NCI-H2196 treated with DMSO at 0.1 percent for 48 hours (cell line): ENCODE measurements around the gene PRSS50.

Experiments used
- DNase-seq: peaks from one replicate; lab custom pipeline; 2025; ENCODE audit not compliant: unreplicated experiment; lab: John Stamatoyannopoulos, UW

PRSS50 gene

DNA sequence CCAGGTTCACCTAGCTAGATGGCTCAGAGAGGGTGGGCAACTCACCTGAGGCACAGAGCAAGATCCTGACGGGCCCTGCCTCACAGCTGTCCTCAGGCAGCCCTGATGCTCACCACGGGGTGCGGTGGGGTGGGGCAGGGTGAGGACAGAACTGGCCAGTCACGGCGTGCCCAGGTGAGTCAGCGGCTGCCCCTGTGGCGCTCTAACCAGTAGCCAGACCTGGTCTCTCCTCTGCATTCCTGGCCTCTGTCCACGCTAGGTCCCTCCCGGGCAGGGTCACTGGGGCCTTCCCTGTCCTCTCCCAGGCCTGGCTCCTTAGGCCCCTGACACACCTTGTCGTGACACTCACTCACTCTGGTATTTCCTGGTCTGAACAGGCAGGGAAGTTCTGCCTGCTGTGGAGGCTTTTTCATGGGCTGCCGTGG, 25.1 kb downstream of the PRSS50 start:
- DNase-seq: no peak

DNA sequence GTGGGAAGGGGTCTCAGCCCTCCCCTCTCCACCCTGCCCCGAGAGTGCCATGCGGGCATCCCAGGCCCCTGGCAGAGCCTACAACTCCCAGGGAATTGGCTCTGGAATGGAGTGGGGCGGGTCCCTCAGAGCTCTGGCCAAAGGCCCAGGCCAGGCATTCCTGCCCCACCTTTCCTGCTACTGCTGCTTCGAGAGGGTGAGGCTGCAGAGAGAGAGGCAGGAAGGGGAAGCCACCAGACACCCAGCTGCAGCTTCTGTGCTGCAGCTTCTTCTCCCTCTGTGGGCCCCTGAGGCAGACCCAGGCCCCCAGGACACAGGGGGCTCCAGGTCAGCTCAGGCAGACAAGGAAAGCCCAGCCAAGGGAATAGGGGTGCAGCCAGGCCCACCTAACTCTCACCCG, 26.9 kb downstream of the PRSS50 start:
- no peak for DNase-seq

DNA sequence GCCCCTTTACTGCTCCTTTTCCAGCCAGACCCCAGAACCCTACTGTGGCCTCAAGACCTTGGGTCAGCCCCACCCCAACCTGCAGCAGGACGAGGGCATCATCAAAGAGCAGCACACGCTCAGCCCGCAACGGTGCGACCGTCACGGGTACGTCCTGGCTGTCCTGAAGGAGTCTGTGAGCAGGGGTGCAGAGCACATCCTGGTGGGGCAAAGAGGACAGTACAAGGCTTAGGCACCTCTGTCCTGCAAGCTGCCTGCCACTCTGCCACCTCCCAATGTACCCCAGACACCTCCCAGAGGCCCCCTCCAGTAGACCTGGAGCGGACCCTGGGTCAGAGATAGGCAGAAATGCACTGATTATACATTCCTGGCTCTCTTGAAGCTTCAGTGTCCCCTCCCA, 32.2 kb downstream of the PRSS50 start:
- no peak for DNase-seq

DNA sequence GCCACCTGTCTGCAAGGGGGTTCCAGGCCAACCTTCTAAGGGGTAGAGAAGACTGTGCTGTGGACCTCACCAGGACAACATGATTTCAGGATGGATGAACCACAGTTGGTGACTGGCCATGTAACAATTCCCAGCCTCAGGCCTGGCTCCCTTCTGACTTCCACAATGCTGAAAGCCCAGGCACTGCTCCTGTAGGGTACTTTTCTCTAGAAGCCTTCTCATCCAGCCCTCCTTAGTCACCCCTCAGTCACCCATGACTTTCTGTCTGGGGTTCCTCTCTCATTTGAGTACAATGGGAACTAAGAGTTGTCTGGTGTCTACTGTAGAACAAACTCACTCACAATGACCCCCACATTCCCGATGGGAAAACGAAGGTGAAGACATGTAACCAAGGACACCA, 32.8 kb downstream of the PRSS50 start:
- no peak for DNase-seq

DNA sequence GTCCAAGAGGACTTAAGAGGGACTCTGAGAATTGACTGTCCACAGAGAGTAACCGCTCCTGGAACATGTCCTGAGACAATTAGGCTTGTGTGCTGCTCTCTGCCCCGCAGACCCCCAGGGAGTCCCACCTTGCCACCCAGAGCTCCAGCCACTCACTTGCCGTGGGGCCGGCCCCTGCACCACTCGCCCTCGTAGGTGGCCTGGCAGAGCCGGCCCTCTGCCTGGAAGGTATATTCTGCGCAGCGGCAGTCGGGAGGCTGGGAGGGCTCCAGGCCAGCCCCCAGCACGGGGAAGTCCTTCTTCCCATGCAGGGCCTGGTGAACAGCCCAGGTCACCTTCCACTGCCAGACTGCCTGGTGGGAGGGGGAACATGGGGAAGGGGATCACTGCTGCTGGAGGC, 34.7 kb downstream of the PRSS50 start:
- DNase-seq: no peak

DNA sequence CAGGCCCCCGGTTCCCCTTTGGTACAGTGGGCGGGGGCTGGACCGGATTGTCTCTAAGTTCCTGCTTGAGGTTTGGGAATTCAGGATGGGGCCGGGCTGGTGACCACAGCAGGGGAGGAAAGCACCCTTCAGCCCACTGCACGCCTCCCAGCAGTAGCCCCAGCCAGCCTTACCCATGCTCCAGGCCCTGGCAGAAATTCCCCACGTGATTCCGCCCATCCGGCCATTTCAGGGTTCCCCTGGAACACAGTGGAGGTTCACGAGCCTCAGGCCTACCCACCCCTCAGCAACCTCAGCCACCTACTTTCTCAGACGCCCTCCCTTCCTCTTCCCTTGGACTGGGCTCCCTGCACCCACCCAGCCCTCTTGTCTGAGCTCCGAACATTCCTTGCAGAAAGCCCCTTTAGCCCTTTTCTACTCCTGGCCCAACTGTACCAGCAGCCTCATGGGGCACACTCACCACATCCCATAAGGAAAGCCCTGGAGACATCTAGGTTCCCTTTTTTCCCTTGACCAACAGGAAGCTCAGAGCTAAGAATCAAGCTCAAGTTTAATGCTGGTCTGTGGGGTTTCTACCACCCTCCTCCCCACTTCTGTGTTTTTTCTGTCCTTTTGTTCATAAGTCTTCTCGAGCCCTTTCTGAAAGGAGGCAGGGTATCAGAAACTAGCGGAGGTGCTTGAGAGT, 35.7 kb downstream of the PRSS50 start:
- no peak for DNase-seq

DNA sequence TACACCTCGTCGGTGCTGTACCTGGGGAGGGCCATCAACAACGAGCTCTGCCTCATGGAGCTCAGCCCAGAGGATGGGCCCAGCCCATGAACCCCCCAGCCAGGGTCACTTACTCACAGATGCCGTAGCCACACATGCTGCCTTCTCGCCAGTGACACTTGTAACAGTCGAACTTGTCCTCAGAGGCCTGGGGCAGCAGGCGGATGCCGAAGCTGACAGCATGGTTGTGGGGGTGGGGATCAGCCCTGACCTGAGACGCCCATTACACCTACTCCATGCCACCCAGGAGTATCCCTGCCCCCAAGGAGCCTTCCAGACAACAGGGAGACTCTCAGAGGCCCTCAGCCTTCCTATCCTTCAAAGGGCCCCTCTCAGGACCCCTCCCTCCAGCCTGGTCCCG, 36.3 kb downstream of the PRSS50 start:
- no peak for DNase-seq

DNA sequence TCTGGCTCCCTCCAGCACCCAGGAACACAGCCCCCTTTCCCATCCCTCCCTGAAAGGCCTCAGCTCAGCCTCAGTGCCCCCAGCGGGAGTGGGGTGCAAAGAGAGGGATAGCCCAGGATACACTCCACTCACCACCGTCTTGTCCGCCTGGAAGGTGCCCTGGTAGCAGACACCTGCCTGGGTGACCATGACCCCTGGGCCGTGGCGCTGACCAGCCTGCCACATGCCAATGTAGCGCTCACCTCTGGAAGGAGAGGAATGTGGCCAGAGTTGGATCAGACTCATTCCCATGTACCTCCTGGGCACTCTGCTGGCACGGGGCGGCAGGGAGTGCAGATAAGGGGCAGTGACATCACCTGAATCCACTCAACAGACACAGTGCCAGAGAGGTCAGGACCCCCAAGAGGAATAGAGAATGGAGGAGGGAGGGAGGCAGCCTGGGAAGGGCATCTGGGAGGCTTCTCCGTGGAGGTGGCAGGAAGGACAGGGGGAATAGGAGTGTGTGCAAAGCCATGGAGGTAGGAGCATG, 37.3 kb downstream of the PRSS50 start:
- no peak for DNase-seq

DNA sequence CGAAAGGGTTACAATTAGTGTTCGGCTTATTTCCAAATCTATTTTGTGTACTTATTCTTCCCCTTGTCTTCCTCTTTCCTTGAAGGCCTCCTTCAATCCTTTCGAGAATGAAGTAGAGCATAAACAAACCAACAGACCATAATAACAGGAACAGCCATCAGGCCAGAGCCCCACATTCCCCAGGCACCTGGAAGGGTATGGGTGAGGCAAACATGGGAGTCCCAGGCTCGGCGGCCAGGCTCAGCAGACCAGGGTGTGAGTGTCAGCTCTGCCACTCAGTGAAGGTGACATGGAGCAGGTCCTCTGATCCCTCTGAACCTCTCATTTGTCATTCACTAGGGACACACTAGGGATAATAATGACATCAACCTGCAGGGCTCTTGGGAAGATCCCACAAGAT, 38.0 kb downstream of the PRSS50 start:
- DNase-seq: no peak

DNA sequence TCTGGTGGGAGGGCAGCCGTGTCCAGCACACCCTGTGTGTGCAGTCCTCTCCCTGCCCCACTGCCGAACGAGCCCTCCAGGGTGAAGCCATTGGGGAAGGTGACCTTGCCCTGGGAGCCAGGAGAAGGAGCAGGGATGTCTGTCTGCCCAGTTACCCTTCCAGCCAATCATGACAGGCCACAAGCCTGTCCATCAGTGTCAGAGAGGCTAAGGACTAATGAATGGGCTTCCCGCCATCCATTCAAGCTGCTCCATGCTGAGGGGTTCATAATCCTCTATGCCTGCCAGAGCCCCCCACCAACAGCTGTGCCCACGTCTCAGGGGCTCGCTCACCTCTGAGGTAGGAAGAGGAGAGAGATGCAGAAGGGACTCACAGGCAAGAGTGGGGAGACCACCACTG, 39.4 kb downstream of the PRSS50 start:
- no peak for DNase-seq

DNA sequence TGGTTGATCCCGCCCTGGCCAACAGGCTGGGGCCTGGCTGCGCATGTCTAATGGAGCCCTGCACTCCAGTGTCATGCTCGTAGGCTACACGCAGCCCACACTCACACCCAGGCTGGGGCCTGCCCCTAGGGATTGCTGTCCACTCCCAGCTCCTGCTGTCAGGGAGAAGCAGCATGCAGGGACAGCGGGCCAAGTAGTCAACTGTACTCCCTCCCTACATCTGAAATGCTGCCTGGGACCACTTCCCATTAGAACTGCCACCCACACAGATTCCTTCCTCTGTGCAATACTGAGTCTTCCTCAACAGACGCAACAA, 40.3 kb downstream of the PRSS50 start:
- no peak for DNase-seq

DNA sequence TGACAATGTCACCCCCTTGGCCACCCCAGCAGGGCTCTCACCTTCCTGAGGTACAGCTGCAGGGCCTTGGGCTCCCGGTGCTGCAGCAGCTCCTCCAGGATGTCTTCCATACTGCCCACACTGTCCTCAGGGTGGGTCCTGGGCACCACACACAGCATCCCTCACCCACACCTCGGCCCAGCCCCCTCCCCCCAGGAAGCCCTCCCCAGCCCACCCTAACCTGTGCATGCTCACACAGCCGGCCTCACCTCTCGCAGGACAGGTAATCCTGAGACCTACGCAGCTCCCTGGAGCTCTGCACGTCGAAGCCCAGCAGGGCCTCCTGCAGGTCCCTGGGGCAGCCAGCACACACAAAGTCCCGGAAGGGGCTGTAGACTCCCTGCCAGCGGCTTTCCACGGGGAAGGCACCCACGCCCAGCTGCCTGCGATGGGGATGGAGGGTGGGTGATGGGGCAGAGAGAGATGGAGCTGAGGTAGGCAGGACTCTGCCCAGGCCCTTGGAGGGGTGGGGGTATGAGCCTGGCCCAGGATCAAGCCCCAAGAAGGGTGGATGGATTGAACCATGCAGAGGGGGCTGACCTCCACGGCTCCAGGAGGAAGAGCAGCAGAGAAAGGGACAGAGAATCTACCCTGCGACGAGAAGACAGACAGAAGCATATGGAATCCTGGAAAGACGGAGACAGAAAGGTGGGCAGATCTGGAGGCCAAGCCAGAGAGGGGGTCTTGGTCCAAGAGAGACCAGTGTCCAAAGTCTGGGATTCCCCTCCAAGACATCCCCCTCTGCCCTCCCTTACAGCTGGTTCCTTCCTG, 40.9 kb downstream of the PRSS50 start:
- no peak for DNase-seq

DNA sequence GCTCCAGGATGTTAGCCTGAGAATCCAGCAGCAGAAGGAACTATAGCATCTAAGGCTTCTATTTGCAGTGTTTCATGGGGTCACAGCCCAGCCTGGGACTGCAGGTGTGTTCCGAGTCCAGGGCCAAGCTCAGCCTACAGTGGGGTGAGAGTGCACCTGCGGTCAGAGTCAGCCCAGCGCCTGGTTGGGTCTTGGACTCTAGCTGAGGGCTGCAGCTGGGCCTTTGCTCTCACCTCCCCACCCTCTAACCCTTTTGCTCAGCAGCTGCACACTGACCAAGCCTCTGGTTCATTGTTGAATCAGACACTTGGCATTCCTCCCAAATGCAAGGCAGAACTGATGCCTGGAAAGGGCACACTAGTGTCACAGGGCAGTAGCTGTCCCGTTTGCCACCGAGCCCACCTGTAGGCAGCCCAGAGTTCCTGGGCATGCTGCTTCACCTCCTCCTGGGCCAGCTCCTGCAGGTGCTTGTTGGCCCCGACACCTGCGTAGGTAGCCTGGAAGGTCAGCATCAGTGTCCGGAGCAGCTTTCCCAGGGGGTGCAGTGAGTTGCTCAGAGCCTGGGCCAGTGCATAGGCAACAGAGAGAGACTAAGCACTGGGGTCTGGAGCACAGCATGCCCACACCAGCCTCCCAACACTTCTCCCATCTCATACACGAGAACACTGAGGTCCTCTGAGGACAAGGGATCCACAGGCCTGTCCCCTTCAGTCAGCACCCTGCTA, 41.7 kb downstream of the PRSS50 start:
- DNase-seq: no peak

DNA sequence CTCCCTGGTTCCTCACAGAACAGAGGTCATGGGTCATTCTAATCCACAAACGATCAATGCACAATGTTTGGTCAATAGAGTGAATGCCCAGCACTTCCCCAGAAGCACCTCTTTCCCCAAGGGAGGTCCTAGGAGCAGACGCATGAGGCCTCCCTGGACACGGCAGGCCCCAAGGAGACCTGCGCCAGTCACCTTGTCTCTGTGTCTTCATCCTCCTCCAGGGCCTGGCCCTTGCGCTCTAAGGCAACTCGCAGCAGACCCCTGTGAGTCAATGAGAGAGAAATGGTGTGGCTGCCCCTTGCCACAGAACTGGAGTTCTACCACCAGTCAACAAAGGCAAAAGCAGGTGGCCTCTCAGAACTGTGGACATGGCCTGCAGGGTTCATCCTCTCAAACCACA, 42.2 kb downstream of the PRSS50 start:
- no peak for DNase-seq

DNA sequence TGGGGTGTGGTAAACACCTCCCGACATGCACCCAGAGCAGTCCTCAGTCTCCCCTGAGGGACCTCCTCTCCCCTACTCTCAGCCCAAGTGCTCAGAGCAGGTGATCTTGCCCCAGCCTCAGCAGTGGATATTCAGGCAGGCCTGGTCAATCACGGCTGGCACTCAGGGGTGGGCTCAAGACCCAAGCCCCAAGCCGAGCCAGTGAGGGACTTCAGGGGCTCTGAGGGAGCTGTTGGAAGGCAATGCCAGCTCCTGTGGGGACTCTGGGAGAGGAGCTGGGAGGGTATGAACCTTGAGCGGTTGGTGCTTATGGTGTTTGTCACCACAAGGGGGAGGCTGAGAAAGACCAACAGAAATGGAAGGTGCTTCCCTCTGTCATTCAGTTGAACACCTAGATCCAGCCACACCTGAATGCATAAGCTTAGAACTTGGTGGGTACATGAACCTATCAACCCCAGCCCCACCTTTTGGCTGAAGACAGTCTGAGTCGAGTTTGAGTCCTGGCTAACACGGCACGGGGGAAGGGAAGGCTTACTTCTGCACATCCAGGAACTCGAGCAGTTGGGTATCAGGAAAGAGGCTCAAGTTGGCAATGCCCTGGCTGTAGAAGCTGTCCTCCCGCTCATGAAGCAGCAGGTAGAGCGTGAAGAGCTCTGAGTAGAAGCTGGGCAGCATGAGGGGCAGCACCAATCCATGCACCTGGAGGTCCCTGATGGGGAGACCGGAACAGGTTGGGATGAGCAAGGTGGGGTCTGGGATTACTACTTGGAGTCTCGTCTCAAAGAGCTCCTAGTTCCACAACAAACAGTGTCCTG, 43.4 kb downstream of the PRSS50 start:
- no peak for DNase-seq

DNA sequence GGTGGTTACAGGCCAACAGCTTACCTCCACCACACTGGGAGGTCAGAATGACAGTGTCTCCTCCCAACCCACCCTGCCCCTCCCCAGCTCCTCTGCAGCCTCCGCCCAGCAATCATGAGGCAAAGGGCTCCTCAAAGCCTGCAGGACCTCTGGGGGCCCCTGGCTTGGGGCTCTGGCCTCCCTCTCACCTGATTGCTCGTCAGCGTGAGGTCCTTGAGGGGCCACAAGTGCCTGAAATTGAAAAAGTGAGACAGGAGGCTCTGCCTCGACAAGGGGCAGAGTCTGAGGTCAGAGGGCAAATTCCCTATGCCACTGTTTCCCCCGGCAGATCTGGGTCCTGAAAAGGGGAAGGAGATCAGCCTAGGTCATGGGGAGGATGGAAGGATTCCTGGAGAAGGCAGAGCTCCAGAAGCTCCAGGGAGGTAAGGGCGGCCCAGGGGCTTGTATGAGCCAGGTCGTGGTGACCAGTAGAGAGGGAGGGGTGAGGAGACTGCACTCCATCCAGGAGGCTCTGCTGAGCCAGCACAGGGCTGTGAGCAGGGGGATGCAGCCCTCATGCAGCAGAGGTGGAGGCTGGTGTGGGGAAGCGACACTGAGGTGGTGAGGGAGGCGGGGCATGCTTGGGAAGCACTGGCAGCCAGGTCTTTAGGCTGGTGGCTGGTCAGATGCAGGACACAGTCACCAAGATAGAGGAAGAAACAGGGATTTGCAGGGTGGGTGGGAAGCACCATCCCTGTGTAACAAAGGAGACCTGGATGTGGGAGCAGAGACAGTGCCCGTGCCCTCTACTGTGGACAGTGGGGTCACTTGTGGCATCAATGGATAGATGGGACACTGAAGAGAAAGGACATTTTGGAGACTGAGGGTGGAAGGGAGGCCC, 44.3 kb downstream of the PRSS50 start:
- no peak for DNase-seq

DNA sequence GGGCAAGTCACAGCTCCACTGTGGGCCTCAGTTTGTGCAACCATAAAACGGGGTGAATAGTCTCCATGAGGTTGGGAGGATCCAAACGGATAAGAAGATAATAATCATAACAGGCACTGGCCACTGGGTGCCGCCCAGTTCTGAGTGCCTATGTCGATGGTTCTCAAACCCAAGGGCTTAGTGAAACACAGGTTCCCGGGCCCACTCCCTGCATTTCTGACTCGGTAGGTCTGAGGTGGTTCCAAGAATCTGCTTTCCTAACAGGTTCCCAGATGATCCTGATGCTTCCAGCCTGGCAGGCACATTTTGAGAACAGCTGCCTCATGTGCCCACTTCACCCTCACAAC, 45.3 kb downstream of the PRSS50 start:
- DNase-seq: no peak

DNA sequence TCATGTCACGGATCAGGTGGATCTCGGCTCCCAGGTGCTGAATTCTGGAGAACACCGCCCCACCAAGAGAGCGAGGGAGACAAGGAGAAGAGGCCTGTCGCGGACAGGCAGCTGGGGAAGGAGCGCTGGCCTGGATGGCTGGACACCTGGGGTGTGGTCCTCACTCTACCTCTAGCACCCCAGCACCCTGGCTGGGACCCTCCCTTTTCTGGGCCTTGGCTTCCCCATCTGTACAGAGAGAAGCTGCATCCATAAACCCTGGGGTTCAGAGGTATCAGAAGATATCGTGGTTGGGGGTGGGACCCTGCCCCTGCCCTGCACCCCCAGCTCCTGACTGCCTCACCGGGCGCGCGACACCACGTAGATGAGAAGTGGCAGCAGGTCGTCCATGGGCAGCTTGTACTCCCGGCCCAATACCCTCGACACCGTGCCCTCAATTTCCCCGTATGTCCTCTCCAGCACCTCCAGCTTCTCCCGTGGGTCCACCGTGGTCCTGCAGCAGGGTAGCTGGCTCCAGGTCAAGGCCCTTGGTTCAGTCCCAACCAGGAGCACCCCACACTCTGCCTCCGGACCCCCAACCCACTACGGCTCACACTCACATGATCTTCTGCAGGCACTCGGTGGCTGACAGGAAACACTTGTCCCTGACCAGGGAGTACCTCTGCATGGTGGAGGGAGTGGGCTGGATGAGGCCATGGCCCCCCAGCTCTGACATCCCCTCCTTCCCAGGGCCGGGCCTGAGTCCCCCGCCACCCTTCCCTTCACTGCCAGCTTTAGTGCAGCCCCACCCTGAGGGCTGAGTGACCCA, 45.9 kb downstream of the PRSS50 start:
- DNase-seq: no peak

DNA sequence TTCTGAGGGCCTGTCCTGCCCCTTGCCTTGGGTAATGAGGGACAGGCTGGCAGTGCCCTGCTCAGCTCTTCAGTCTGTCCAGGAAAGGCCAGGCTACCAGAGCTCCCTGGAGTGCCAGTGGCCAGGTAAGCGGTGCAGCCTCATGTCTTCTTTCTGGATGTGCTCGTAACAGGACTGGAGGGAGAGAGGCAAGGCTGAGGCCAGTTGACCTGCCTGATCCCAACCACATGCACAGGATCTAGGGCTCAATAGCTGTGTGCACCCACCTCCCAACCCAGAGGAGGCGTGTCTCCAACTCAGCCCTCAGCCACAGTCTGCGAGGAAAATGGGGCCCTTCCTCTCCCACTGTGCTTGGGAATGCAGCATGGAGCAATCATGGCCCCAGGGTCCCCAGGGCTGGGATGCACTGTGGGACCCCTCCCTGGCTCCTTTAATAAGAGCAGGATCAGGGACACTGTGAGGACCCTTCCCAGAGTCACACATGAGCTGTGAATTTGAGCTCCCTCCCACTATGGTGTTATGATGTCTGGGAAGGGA, 46.7 kb downstream of the PRSS50 start:
- no peak for DNase-seq
